Measurements from ENCODE around the gene NUP160.
"Not testable (repeated sequence)": the region's sequence is repeated elsewhere in the genome, so short reads cannot be mapped to it uniquely, and the experiment has no call there.

DNA sequence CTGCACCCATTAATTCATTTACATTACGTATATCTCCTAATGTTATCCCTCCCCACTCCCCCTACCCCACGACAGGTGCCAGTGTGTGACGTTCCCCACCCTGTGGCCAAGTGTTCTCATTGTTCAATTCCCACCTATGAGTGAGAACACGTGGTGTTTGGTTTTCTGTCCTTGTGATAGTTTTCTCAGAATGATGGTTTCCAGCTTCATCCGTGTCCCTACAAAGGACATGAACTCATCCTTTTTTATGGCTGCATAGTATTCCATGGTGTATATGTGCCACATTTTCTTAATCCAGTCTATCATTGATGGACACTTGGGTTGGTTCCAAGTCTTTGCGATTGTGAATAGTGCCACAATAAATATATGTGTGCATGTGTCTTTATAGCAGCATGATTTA, 25.5 kb downstream of the NUP160 start:
- TF ChIP-seq CTCF (IDR thresholded peaks at IDR 0.05; ENCODE audit: insufficient read depth, low read length); POLR2AphosphoS5 (IDR thresholded peaks at IDR 0.05; ENCODE audit: low read depth); GABPA (IDR thresholded peaks at IDR 0.05; ENCODE audit: low read depth); SPI1 (IDR thresholded peaks at IDR 0.05; ENCODE audit: borderline replicate concordance, low read depth): not testable (repeated sequence)

All from HL-60 (cell line).